ENCODE results near the gene CUL3.

GRCh38 chr2:224421065-224421464, 164.1 kb downstream of the CUL3 start:
- TF ChIP-seq POLR2A (IDR thresholded peaks at IDR 0.05; ENCODE audit: low read length): no peak
- TF ChIP-seq GATA1 (IDR thresholded peaks at IDR 0.05; ENCODE audit: low read depth, low read length): no peak

All from erythroblast (primary cell).